ENCODE results near the gene NAA40. TPM values are rescaled to one million over a fixed set of nuclear protein-coding genes. Genes with fewer than 3 reads are reported as not detected.

NAA40 gene
- total RNA-seq, 1 donor from 2014 or later: 21.2 TPM

DNA sequence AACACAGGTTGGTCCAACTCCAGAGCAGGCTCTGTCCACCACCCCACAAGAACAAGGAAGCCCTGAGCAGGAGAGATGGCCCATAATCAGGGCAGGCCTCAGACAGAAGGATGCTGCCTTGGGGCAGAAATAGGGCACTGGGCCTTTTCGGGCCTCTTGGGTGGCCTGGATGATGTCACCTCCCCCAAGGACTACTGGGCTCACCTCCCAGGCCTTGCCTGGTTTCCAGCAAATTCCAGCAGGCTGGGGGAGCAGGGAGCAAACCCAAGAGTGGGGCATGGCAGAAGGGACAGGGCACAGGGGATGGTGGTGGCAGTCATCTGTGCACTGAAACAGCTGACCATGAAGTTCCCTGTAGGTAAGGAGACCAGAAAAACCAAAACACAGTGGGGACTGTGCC is 5.3 kb upstream of the NAA40 start:
- Mint-ChIP-seq H3K9me3 (ENCODE audit: unreplicated experiment) (no peaks in the 10 kb centered on the region), H3K36me3 (ENCODE audit: low read depth, unreplicated experiment) (no peaks in the 10 kb centered on the region), H3K27ac (ENCODE audit: unreplicated experiment) (no peak overlapping the region), H3K4me1 (ENCODE audit: low read depth, unreplicated experiment) (peaks cover 3% of the 10 kb centered on the region), H3K27me3 (ENCODE audit: low read depth, unreplicated experiment) (peaks cover 8% of the 10 kb centered on the region), H3K4me3 (ENCODE audit: unreplicated experiment) (no peak overlapping the region)
- Histone ChIP-seq H3K9me3 (ENCODE audit: insufficient read depth, low read depth, low read length) (no peaks in the 10 kb centered on the region), H3K27ac (ENCODE audit: low read depth, low read length) (no peak overlapping the region), H3K4me1 (ENCODE audit: insufficient read depth, low read length) (no peaks in the 10 kb centered on the region), H3K36me3 (ENCODE audit: insufficient read depth, low read length) (no peaks in the 10 kb centered on the region), H3K9ac (ENCODE audit: low read length) (no peak overlapping the region), H4K20me1 (ENCODE audit: insufficient read depth, low read length) (no peaks in the 10 kb centered on the region), H3K4me2 (ENCODE audit: low read length) (no peak overlapping the region), H3K27me3 (ENCODE audit: insufficient read depth, low read length) (peaks cover under 1% of the 10 kb centered on the region), H3K4me3 (ENCODE audit: insufficient read depth, low read depth, low read length) (no peak overlapping the region), H2AFZ (ENCODE audit: low read depth, low read length) (no peak overlapping the region), H3K79me2 (ENCODE audit: insufficient read depth, low read length) (no peaks in the 10 kb centered on the region)
- TF ChIP-seq, protein P1, sequence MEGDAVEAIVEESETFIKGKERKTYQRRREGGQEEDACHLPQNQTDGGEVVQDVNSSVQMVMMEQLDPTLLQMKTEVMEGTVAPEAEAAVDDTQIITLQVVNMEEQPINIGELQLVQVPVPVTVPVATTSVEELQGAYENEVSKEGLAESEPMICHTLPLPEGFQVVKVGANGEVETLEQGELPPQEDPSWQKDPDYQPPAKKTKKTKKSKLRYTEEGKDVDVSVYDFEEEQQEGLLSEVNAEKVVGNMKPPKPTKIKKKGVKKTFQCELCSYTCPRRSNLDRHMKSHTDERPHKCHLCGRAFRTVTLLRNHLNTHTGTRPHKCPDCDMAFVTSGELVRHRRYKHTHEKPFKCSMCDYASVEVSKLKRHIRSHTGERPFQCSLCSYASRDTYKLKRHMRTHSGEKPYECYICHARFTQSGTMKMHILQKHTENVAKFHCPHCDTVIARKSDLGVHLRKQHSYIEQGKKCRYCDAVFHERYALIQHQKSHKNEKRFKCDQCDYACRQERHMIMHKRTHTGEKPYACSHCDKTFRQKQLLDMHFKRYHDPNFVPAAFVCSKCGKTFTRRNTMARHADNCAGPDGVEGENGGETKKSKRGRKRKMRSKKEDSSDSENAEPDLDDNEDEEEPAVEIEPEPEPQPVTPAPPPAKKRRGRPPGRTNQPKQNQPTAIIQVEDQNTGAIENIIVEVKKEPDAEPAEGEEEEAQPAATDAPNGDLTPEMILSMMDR (IDR thresholded peaks at IDR 0.05; ENCODE audit: insufficient read depth, low read depth, low read length): no peak
- no peak for TF ChIP-seq EZH2 (IDR thresholded peaks at IDR 0.05; ENCODE audit: insufficient read depth, low read length)
- DNase-seq (ENCODE audit: low read depth) (no peak), FAIRE-seq (no peak)

DNA sequence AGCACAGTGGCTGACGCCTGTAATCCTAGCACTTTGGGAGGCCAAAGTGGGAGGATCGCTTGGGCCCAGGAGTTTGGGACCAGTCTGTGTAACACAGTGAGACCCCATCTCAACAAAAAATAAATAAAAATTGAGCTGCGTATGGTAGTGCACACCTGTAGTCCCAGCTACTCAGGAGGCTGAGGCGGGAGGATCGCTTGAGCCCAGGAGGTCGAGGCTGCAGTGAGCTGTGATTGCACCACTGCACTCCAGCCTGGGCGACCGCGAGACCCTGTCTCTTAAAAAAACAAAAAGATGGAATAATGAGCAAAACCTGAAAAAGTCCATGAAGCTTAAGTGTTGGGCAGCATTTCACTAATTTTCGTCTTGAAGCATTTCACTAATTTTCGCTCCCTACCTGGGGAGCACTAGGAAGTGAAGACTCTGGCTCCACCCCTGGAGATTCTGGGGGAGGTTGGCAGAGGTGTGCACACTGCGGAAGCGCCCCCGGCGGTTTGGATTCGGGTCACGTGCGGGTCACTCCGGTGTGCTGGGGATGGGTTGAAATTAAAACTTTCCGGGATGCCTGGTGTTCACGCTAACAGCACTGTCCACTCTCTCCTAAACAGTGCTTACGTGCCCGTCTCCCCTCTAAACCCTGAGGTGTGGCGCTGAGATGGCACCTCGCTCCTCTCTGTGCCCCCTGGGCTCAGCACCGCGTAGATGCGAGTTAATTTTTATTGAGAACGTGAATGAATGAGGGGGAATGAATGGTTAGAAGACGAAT is 906 bp upstream of the NAA40 start:
- peak overlapping the region; percentile 15 for H3K27ac ChIP-seq (ENCODE audit: low read depth, low read length)
- no peaks in the 10 kb centered on the region for H3K27me3 ChIP-seq (ENCODE audit: insufficient read depth, low read length)
- no peaks in the 10 kb centered on the region for H3K27me3 Mint-ChIP-seq (ENCODE audit: low read depth, unreplicated experiment)
- no peaks in the 10 kb centered on the region for H3K36me3 Mint-ChIP-seq (ENCODE audit: low read depth, unreplicated experiment)
- H3K9me3 ChIP-seq (ENCODE audit: insufficient read depth, low read depth, low read length): no peaks in the 10 kb centered on the region
- H3K4me3 Mint-ChIP-seq (ENCODE audit: unreplicated experiment): peak overlapping the region; percentile 84
- peak overlapping the region; percentile 52 for H3K4me3 ChIP-seq (ENCODE audit: insufficient read depth, low read depth, low read length)
- H3K9me3 Mint-ChIP-seq (ENCODE audit: unreplicated experiment): no peaks in the 10 kb centered on the region
- TF ChIP-seq, protein P1 (IDR thresholded peaks at IDR 0.05; ENCODE audit: insufficient read depth, low read depth, low read length): no peak
- TF ChIP-seq EZH2 (IDR thresholded peaks at IDR 0.05; ENCODE audit: insufficient read depth, low read length): no peak
- peak overlapping the region; percentile 86 for H3K4me2 ChIP-seq (ENCODE audit: low read length)
- peaks cover 3% of the 10 kb centered on the region for H3K4me1 Mint-ChIP-seq (ENCODE audit: low read depth, unreplicated experiment)
- H3K27ac Mint-ChIP-seq (ENCODE audit: unreplicated experiment): peak overlapping the region; percentile 59
- no peaks in the 10 kb centered on the region for H3K36me3 ChIP-seq (ENCODE audit: insufficient read depth, low read length)
- peak overlapping the region; percentile 70 for H2AFZ ChIP-seq (ENCODE audit: low read depth, low read length)
- H3K9ac ChIP-seq (ENCODE audit: low read length): peak overlapping the region; percentile 54
- H4K20me1 ChIP-seq (ENCODE audit: insufficient read depth, low read length): peaks cover 5% of the 10 kb centered on the region
- no peak for FAIRE-seq
- peaks cover 31% of the 10 kb centered on the region for H3K79me2 ChIP-seq (ENCODE audit: insufficient read depth, low read length)
- DNase-seq (ENCODE audit: low read depth): no peak
- H3K4me1 ChIP-seq (ENCODE audit: insufficient read depth, low read length): no peaks in the 10 kb centered on the region

DNA sequence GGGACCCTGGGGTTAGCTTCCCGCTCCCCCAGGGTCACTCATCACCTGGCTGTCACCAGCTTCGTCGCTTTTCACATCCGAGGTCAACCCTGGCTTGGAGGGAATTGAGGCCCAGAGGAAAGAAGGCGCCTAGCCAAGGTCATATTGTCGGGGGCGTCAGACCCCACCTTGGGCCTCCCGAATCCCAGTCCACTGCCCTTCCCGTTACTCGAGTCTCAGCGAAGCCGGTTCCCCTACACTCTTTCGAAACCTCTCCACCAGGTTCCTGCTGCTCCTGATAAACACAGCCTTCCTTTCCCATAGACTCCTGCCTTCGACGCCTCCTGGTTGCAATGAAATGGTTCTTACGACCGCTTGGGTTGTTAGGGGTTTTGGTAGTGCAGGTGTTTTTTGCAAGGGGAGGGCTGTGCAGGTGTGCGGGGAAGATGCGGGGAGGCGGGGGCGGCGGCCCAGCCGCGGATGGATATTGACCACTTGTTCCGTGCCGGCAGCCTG is 642 bp downstream of the NAA40 start:
- TF ChIP-seq EZH2 (IDR thresholded peaks at IDR 0.05; ENCODE audit: insufficient read depth, low read length): no peak
- TF ChIP-seq, protein P1 (IDR thresholded peaks at IDR 0.05; ENCODE audit: insufficient read depth, low read depth, low read length): no peak
- DNase-seq (ENCODE audit: low read depth) (no peak), FAIRE-seq (no peak)
- H3K27me3 ChIP-seq (ENCODE audit: insufficient read depth, low read length): no peaks in the 10 kb centered on the region
- peak overlapping the region; percentile 65 for H3K4me3 ChIP-seq (ENCODE audit: insufficient read depth, low read depth, low read length)
- H3K4me3 Mint-ChIP-seq (ENCODE audit: unreplicated experiment): peak overlapping the region; percentile 90
- no peak overlapping the region for H3K27ac ChIP-seq (ENCODE audit: low read depth, low read length)
- H4K20me1 ChIP-seq (ENCODE audit: insufficient read depth, low read length): peaks cover 20% of the 10 kb centered on the region
- H3K9ac ChIP-seq (ENCODE audit: low read length): peak overlapping the region; percentile 83
- no peaks in the 10 kb centered on the region for H3K27me3 Mint-ChIP-seq (ENCODE audit: low read depth, unreplicated experiment)
- H3K36me3 Mint-ChIP-seq (ENCODE audit: low read depth, unreplicated experiment): peaks cover 2% of the 10 kb centered on the region
- no peaks in the 10 kb centered on the region for H3K4me1 ChIP-seq (ENCODE audit: insufficient read depth, low read length)
- H3K27ac Mint-ChIP-seq (ENCODE audit: unreplicated experiment): peak overlapping the region; percentile 80
- H2AFZ ChIP-seq (ENCODE audit: low read depth, low read length): peak overlapping the region; percentile 54
- no peaks in the 10 kb centered on the region for H3K9me3 Mint-ChIP-seq (ENCODE audit: unreplicated experiment)
- H3K79me2 ChIP-seq (ENCODE audit: insufficient read depth, low read length): peaks cover 46% of the 10 kb centered on the region
- no peaks in the 10 kb centered on the region for H3K9me3 ChIP-seq (ENCODE audit: insufficient read depth, low read depth, low read length)
- peaks cover 3% of the 10 kb centered on the region for H3K4me1 Mint-ChIP-seq (ENCODE audit: low read depth, unreplicated experiment)
- H3K36me3 ChIP-seq (ENCODE audit: insufficient read depth, low read length): no peaks in the 10 kb centered on the region
- H3K4me2 ChIP-seq (ENCODE audit: low read length): peak overlapping the region; percentile 86
